ENCODE measurements around the gene SEMA5A.

GRCh38 chr5:9440517-9440916 is 105.4 kb downstream of the SEMA5A start:
- TF ChIP-seq GATA3 (IDR thresholded peaks at IDR 0.05; ENCODE audit: low read depth, low read length) (no peak), GATA2 (IDR thresholded peaks at IDR 0.05; ENCODE audit: low read depth, low read length) (no peak)

All from SH-SY5Y (cell line).